Testis (tissue), 3 donors: ENCODE results near the gene PACSIN3. TPM values are rescaled to one million over a fixed set of nuclear protein-coding genes. Genes with fewer than 3 reads are reported as not detected.
"Not testable (repeated sequence)": the region's sequence is repeated elsewhere in the genome, so short reads cannot be mapped to it uniquely, and the experiment has no call there.

Source experiments
- DNase-seq: peaks from one replicate; pipeline ENCODE4 v3.0.0-alpha.2; 2019
- H3K27ac ChIP-seq, 2 donors: fragments of 200-600 bp; sonication (generic); one replicate each; pipeline ENCODE4 v1.5.1; 2019
- H3K27me3 ChIP-seq: fragments of 200-600 bp; sonication (generic); one replicate; pipeline ENCODE4 v1.5.1; 2019
- H3K36me3 ChIP-seq: fragments of 200-600 bp; sonication (generic); one replicate; pipeline ENCODE4 v1.5.1; 2017; ENCODE audit warnings: low read depth; ENCODE audit errors: missing control alignments
- H3K4me1 ChIP-seq: fragments of 200-600 bp; sonication (generic); one replicate; pipeline ENCODE4 v1.5.1; 2019
- H3K4me3 ChIP-seq, 2 donors: fragments of 200-600 bp; sonication (generic); one replicate each; pipeline ENCODE4 v1.5.1; 2017 to 2019
- H3K9me3 ChIP-seq: fragments of 200-600 bp; sonication (generic); one replicate; pipeline ENCODE4 v1.5.1; 2017
- CTCF ChIP-seq, 3 experiments: fragments of 450-650 bp in 2 of 3; fragments of 200-600 bp in 1 of 3; sonication (generic) in 1 of 3; IDR thresholded peaks; one replicate each; pipeline ENCODE4 v1.5.1; 2016 to 2019; ENCODE audit warnings: antibody characterized with exemption in 3 of 3, mild to moderate bottlenecking in 2 of 3, moderate library complexity in 1 of 3
- POLR2A ChIP-seq: fragments of 450-650 bp; IDR thresholded peaks from one replicate; pipeline ENCODE4 v1.6.1; 2017; ENCODE audit warnings: antibody characterized with exemption, mild to moderate bottlenecking, moderate library complexity
- WGBS, 2 donors: methylation state at CpG; one replicate each; pipeline ENCODE4 v1.1.5; 2018; 5-methylcytosine and 5-hydroxymethylcytosine counted together
- intact Hi-C: fragments of 100-400 bp; cut with DNase I; formaldehyde crosslinking; loops from one replicate; pipeline ENCODE4 v1.15.1; 2023; ENCODE audit warnings: low total_unique reads
- polyA plus RNA-seq: library from polyadenylated mRNA; stranded (reverse); fragments of 350-450 nt; fragmentation: Illumina TruSeq; extraction: RNeasy Lipid Tissue Mini Kit (QIAGEN cat#74804); gene quantifications from one replicate; pipeline ENCODE4 v1.2.3, GENCODE V29; 2014; ENCODE audit warnings: low read depth, low replicate concordance; ENCODE audit not compliant: insufficient read depth
- total RNA-seq, 2 donors: library from RNA; depleted of rRNA; stranded (reverse); fragments of >200 nt; gene quantifications; one replicate each; pipeline ENCODE4 v1.2.3, GENCODE V29; 2016

The PACSIN3 gene
- total and polyA plus RNA-seq, 3 donors from 2014 or later, result 10.8 to 12.0 (median 11.0) TPM

- H3K9me3 ChIP-seq, result no peaks in the 10 kb centered on the region
- intact Hi-C loops, result no loop called here
Measured at GRCh38 chr11:47201015-47201414, 14.8 kb upstream of the PACSIN3 start.

GRCh38 chr11:47198161-47198560, 11.9 kb upstream of the PACSIN3 start:
- H3K4me1 ChIP-seq, H3K27ac ChIP-seq, DNase-seq, H3K9me3 ChIP-seq, intact Hi-C loops, H3K36me3 ChIP-seq, H3K27me3 ChIP-seq, H3K4me3 ChIP-seq: not testable (repeated sequence)
- WGBS, 2 donors, result 90 to 92% methylated on average over 9 of the region's 9 CpGs

More at GRCh38 chr11:47201015-47201414, 14.8 kb upstream of the PACSIN3 start:
- TF ChIP-seq POLR2A (no peak), CTCF (IDR thresholded peaks at IDR 0.05) (no peak)
- H3K4me1 ChIP-seq, result no peaks in the 10 kb centered on the region
- no peaks in the 10 kb centered on the region for H3K27me3 ChIP-seq
- 86 to 100% methylated on average over 4 of the region's 4 CpGs for WGBS, 2 donors
- no peak overlapping the region for H3K27ac ChIP-seq
- H3K4me3 ChIP-seq, result no peak overlapping the region
- no peak for DNase-seq
- no peaks in the 10 kb centered on the region for H3K36me3 ChIP-seq

- no peak for DNase-seq
- intact Hi-C loops, result no loop called here
- H3K27ac ChIP-seq, result no peak overlapping the region
- 81 to 92% methylated on average over 4 of the region's 4 CpGs for WGBS, 2 donors
- TF ChIP-seq CTCF (IDR thresholded peaks at IDR 0.05) (no peak), POLR2A (no peak)
- H3K27me3 ChIP-seq, result no peaks in the 10 kb centered on the region
- H3K4me1 ChIP-seq, result peaks cover 4% of the 10 kb centered on the region
- no peak overlapping the region for H3K4me3 ChIP-seq
- H3K36me3 ChIP-seq, result no peaks in the 10 kb centered on the region
- H3K9me3 ChIP-seq, result no peaks in the 10 kb centered on the region
Measured at GRCh38 chr11:47192111-47192510, 5.9 kb upstream of the PACSIN3 start.

GRCh38 chr11:47191137-47191536, 4.9 kb upstream of the PACSIN3 start:
- H3K27me3 ChIP-seq, H3K4me1 ChIP-seq, DNase-seq, H3K9me3 ChIP-seq, H3K27ac ChIP-seq, H3K4me3 ChIP-seq, intact Hi-C loops, H3K36me3 ChIP-seq: not testable (repeated sequence)
- 86 to 88% methylated on average over 10 of the region's 10 CpGs for WGBS, 2 donors

GRCh38 chr11:47189100-47189834, 3.0 kb upstream of the PACSIN3 start:
- no peaks in the 10 kb centered on the region for H3K27me3 ChIP-seq
- intact Hi-C loops, result loop anchor here (10.0 kb wide), 1 partner anchor 76 kb away; no protein-coding TSS in a partner anchor
- H3K36me3 ChIP-seq, result no peaks in the 10 kb centered on the region
- H3K4me3 ChIP-seq, result no peak overlapping the region
- no peaks in the 10 kb centered on the region for H3K9me3 ChIP-seq
- DNase-seq, result no peak
- TF ChIP-seq POLR2A (no peak), CTCF (IDR thresholded peaks at IDR 0.05) (no peak)
- peaks cover 10% of the 10 kb centered on the region for H3K4me1 ChIP-seq
- 78 to 79% methylated on average over 11 of the region's 11 CpGs for WGBS, 2 donors
- no peak overlapping the region for H3K27ac ChIP-seq

- Histone ChIP-seq H3K4me1 (peaks cover 10% of the 10 kb centered on the region), H3K4me3 (no peak overlapping the region), H3K27me3 (no peaks in the 10 kb centered on the region), H3K36me3 (no peaks in the 10 kb centered on the region), H3K27ac (peak overlapping the region in 1 of 2 donors; percentile 62), H3K9me3 (no peaks in the 10 kb centered on the region)
- TF ChIP-seq CTCF (IDR thresholded peaks at IDR 0.05) (no peak), POLR2A (no peak)
- WGBS, 2 donors, result 100% methylated on average over 1 of the region's 1 CpG
- no peak for DNase-seq
- intact Hi-C loops, result loop anchor here (10.0 kb wide), 1 partner anchor 77 kb away; no protein-coding TSS in a partner anchor
Measured at GRCh38 chr11:47188259-47188658, 2.0 kb upstream of the PACSIN3 start.
